GM18861 (cell line): Measurements from ENCODE around the gene POLE.

Source experiments
- ATAC-seq: cut with Tn5 transposase; IDR thresholded peaks from one replicate; pipeline ENCODE4 v1.9.1; 2021; ENCODE audit not compliant: unreplicated experiment

The POLE gene

DNA sequence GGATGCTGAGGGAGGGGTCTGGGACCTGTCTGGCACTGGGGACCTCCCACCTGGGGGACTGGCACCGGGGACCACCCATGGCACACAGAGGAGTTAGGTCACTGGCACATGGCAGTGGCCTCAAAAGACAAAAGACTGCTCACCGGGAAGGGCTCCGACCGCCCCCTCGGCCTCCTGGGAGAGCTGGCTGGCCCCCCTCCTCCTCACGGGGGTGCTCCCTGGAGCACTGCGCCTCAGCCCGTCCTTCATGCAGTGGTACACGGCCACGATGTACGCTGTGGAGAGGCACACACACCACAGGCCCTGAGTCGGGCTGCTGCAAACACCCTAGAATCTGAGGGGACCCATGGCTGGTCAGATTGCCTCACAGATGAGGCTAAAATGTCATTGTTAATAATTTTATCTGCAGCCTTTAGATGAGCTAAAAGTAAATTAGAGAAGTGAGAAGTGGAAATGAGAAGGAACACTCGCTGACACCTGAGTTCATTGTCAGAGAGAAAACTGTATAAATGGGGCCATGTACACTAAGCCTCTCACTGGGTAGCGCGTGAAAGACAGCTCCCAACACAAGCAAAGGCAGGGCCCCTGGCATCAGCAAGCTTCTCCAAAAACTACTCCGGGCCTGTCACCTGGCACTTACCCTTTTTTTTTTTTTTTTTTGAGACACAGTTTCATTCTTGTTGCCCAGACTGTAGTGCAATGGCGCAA is 54.5 kb downstream of the POLE start:
- ATAC-seq, result no peak

GRCh38 chr12:132631666-132632065 is 55.5 kb downstream of the POLE start:
- ATAC-seq, result no peak

DNA sequence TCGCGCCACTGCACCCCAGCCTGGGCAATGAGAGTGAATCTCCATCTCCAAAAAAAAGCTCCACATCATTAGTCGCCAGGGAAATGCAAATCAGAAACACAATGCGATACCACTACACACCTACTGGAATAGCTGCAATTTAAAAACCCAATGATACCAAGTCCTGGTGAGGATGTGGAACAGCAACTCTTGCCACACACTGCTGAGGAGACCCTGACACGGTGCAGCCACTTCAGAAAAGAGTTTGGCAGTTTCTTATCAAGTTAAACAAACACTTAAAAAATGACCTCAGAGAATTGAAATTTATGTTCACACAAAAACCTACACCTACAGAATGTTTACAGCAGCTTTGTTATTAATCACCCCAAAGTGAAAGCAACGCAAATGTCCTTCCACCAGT is 56.5 kb downstream of the POLE start:
- no peak for ATAC-seq

GRCh38 chr12:132629330-132629729 is 57.8 kb downstream of the POLE start:
- no peak for ATAC-seq

DNA sequence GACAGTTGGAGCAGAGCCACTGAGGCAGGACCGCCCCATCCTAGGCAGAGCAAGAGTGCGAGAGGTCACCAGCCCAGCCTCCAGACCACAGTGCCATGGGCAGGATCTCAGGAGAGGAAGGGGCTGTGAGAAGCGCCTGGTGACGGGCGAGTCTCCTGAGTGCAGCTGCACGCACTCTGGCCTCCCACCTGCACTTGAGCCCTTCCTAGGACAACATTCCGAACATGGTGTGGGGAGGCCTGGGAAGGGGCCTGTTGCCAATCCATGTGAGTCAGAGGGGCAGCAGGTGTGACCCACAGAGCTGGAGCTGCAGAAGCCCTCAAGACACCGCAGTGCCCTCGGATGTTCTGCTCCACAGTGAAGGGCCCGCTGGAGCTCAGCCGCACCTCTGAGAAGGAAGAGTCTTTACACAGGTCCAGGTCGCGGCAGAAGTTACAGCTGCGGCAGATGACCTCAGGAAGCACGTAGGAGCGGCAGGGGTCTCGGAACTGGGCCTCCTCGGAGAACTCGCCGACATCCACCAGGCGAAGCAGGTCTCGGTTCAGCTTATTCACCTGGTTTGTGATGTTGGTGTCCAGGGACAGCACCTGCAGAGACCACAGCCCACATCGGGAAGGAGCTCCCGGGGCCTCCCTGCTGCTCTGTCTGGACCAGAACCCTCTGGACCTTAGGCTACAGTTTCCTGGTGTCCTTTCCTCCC is 61.3 kb downstream of the POLE start:
- ATAC-seq, result no peak

- no peak for ATAC-seq
These were observed 62.1 kb downstream of the POLE start for GRCh38 chr12:132624910-132625630.

DNA sequence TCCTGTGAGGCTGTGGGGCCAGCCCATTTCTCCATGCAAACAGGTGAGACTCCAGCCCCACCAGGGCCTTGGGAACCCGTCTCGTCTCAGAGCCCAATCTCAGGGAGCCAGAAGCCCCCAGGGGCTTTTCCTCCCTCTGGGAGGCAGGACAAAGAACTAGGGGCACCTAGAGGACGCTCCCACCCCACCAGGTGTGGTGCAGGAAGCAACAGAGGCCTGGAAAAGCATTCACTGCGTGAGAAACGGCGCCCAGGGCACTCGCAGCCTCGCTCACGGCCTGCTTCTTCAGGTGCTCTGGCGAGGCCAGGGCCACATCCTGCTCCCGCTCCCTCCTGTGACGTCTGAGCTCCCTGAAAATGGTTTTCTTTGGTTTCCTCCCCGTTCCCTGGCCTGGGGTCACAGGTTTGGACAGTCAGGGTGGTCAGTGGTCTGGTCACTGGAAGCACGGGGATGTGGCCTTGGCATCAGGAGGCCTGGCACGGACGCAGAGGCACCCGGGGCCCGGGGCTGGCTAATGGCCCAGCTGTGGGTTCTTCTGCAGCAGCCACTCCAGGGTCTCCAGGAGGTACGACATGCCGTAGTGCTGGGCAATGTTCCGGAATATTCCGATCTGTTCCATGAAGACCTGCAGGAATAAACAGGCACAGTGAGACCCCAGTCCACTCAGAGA is 62.8 kb downstream of the POLE start:
- no peak for ATAC-seq

DNA sequence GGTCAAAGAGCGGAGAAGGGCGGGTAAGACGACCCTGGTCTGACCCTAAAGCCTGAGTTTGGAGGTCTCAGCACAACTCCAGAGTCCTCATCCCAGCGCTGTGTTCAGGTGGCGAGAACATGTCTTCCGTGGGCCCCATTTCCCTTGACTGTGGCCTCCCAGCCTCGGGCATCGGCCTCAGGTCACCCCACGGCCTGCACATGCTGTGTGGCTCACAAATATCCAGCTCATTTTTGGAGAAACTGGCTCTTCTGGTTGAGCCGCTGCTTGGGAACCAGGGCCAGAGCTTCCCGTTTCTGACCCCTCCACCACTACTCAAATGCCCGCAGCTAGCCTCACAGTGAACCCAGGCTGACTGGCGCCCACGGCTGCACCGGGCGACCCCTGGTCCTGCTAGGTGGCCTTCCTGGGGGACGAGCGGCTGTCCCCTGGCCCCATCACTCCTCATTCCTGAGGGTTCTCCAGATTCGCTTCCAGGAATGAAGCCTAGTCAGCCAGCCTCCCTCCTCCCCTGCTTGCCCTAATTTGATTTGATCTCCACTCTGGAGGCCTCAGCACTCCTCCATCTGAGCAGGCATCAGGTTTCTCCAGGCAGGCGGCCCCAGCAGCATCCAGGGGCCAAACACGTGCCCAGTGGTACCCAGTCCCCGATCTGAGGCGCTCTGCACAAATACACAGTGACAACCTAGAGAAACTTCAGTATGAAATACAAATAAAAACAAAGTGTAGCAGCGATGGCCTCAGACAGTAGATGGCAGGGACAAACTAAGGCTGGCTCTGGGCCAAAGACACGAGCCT is 63.9 kb downstream of the POLE start:
- no peak for ATAC-seq

- ATAC-seq, result no peak
These were observed 64.6 kb downstream of the POLE start for GRCh38 chr12:132622437-132623071.

- ATAC-seq, result no peak
These were observed 65.3 kb downstream of the POLE start for GRCh38 chr12:132621657-132622435.

- ATAC-seq, result no peak
These were observed 66.1 kb downstream of the POLE start for GRCh38 chr12:132620899-132621656.

- ATAC-seq, result no peak
These were observed 66.8 kb downstream of the POLE start for GRCh38 chr12:132620113-132620898.

GRCh38 chr12:132619386-132620112 is 67.6 kb downstream of the POLE start:
- no peak for ATAC-seq

- ATAC-seq, result no peak
These were observed 68.1 kb downstream of the POLE start for GRCh38 chr12:132619071-132619385.

- ATAC-seq, result no peak
These were observed 68.5 kb downstream of the POLE start, which contains the start of gene P2RX2 for GRCh38 chr12:132618683-132619043. TSS of gene P2RX2 (plus strand) at chr12:132618776. CDS start at chr12:132618817, 41 bp downstream.

DNA sequence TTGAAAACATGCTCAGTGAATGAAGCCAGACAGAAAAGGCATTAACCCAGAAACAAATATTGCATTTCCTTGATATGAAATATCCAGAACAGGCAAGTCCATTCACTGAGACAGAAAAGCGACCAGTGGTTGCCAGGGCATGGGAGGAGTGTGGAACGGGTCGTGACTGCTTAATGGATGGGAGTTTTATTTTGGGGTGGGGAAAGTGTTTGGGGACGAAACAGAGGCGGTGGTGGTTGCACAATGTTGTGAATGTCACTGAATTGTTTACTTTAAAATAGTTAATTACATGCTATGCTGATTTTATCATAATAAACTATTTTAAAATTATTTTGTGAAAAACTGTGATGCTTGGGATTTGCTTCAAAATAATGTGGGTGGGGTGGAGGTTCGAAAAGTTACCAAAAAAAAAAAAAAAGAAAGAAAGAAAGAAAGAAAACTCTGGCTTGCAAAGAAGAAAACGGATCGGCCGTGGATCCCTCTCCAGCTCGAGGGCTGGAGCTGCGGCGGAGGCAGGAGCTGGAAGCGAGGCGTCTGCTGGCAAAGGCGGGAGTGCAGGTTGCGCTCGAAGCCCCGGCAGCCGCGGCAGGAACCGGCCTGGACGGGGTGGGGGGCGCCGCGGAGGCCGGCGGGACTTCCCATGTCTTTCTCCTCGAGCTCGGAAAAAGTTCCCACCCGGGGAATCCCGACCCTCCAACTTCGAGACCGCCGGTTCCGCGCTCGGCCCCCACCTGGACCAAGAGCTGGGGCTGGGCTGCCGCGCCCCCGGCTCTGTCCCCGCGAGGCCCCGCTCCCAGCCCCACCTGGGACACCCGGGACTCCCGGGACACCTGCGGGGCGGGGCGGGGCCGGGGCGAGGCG is 69.1 kb downstream of the POLE start:
- ATAC-seq, result no peak
